ENCODE results near the gene PTPRJ. TPM values are rescaled to one million over a fixed set of nuclear protein-coding genes. Genes with fewer than 3 reads are reported as not detected.

The PTPRJ gene
- total RNA-seq, 2 donors from 2014 or later = 23.6 to 26.5 TPM

DNA sequence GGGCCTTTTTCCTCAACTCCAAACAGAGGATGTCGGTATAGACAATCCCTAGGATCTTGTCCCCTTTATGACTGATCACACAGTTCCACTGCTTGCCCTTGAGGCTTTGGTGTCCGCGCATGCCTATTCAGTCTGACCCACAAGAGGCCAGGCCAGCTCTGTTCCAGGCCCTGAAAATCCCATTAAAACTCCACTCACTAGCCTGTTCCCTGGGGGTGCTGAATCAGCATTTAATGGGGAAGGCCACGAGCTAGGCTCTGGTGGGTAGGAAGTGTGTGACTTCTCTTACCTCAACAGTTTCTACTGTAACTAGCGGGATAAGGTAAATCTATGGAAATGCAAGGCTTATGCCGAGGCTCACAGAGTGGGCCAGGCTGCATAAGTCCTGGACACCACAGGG lies 117.7 kb downstream of the PTPRJ start:
- DNase-seq (ENCODE audit: low spot score in 2 of 2) (no peak), ATAC-seq (no peak)
- peaks cover 0 to 6% of the 10 kb centered on the region in 2 donors for H3K36me3 Mint-ChIP-seq
- H3K9me3 Mint-ChIP-seq = no peaks in the 10 kb centered on the region
- peak overlapping the region in 1 of 2 donors; percentile 95 for H3K27ac Mint-ChIP-seq

GRCh38 chr11:48099916-48100446 lies 119.6 kb downstream of the PTPRJ start:
- Mint-ChIP-seq H3K9me3 (no peaks in the 10 kb centered on the region), H3K27ac (peak overlapping the region in 1 of 2 donors; percentile 60)

GRCh38 chr11:48101044-48101733 lies 120.8 kb downstream of the PTPRJ start:
- ATAC-seq = no peak
- no peak overlapping the region for H3K27ac Mint-ChIP-seq
- H3K36me3 Mint-ChIP-seq = no peaks in the 10 kb centered on the region
- H3K9me3 Mint-ChIP-seq = no peaks in the 10 kb centered on the region
- DNase-seq (ENCODE audit: low spot score in 2 of 2) = no peak

More at GRCh38 chr11:48099916-48100446, 119.6 kb downstream of the PTPRJ start:
- H3K36me3 Mint-ChIP-seq = peaks cover 0 to 5% of the 10 kb centered on the region in 2 donors
- ATAC-seq (no peak), DNase-seq (ENCODE audit: low spot score in 2 of 2) (no peak)

DNA sequence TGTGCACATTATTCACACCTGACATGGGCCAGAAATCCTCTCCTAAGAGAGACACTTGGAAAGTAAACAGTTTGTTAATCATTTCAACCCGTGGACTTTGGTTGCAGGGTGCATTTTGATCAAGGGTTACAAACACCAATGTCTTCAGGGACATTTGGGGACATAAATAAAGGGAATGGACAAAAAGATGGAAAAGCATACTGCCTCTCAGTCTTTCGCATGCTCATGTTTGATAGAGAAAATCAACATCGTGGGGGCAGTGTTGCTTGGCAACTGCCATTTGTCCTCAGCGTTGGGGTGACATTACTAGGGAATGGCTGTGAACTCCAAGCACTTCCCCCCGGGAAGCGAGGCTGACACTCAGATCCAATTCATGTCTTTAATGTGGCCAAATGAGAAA lies 121.6 kb downstream of the PTPRJ start:
- H3K9me3 Mint-ChIP-seq = no peaks in the 10 kb centered on the region
- peak overlapping the region in 1 of 2 donors; percentile 36 for H3K27ac Mint-ChIP-seq
- ATAC-seq (no peak), DNase-seq (ENCODE audit: low spot score in 2 of 2) (no peak)
- no peaks in the 10 kb centered on the region for H3K36me3 Mint-ChIP-seq

DNA sequence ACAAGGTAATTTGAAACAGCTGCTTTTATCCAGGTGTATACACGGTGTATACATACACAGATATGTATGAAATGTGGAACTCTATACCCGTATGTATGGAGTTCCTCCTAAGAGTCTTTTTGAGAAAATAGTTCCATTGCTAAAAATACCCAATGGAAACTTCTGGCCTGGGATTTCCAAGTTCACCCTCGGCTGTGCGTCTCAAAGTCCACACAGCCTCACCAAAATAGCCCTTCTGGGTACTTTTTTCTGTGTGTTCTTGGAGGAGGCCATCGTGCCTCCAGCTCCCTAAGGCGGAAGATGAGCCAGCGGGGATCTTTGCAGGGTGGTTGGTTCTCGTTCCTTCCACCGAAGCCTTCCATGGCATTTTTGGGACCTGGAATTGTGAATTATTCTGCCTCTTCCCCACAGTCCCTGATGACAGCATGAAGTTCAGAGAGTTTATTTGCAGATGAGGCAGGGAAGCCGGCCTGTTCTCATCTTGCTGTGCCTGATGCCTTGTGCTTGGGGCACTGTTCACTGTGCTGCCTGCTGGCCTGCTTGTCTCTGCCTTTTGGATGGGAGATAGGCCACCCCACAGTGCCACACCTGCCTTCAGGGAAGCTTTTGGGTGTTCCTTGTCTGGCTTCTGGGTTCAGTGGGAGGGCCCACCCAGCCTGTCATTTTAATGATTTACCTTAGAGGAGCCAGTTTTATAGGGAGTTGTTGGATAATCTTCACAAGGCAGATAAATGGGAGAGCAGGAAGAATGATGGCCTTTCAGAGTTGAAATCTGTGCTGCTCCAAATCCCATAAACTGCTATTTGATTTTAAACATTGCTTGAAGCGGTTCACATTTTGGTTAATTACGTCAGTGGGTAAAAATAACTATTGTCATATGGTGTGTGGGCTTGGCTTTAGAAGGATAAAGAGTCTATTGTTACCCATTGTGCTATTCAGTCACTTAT lies 123.5 kb downstream of the PTPRJ start:
- no peaks in the 10 kb centered on the region for H3K36me3 Mint-ChIP-seq
- DNase-seq (ENCODE audit: low spot score in 2 of 2) = no peak
- ATAC-seq = no peak
- H3K27ac Mint-ChIP-seq = peak overlapping the region in 1 of 2 donors; percentile 26
- H3K9me3 Mint-ChIP-seq = no peaks in the 10 kb centered on the region

GRCh38 chr11:48104568-48104924 lies 124.2 kb downstream of the PTPRJ start:
- H3K36me3 Mint-ChIP-seq = no peaks in the 10 kb centered on the region
- no peak for ATAC-seq
- no peaks in the 10 kb centered on the region for H3K9me3 Mint-ChIP-seq
- no peak overlapping the region for H3K27ac Mint-ChIP-seq
- DNase-seq (ENCODE audit: low spot score in 2 of 2) = no peak

- Mint-ChIP-seq H3K27ac (peak overlapping the region in 1 of 2 donors; percentile 41), H3K9me3 (no peaks in the 10 kb centered on the region), H3K36me3 (no peaks in the 10 kb centered on the region)
- no peak for ATAC-seq
- no peak for DNase-seq (ENCODE audit: low spot score in 2 of 2)
These were observed 125.0 kb downstream of the PTPRJ start for GRCh38 chr11:48105096-48105990.

DNA sequence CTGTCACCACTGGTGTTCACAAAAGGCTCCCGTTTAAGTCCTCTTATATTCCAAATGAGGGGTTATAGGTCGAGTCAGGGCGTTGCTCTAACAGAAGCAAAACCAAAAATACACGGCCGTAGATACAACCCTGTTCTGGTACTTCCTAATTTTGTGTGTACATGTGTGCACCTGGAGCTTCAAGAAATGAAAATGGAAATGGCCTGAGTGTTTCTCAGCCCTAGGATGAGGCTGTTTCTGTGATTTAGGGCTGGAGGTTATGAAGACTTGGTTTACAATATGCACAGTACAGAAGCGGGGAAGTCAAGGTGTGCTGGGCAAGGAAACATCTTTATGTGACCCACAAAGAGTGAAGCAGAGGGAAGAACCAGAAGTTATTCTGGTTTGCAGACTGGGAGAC lies 125.8 kb downstream of the PTPRJ start:
- Mint-ChIP-seq H3K27ac (no peak overlapping the region), H3K36me3 (no peaks in the 10 kb centered on the region), H3K9me3 (no peaks in the 10 kb centered on the region)
- no peak for ATAC-seq
- DNase-seq (ENCODE audit: low spot score in 2 of 2) = no peak

GRCh38 chr11:48107188-48107704 lies 126.9 kb downstream of the PTPRJ start:
- peak overlapping the region; percentile 67 to 79 for H3K27ac Mint-ChIP-seq
- H3K36me3 Mint-ChIP-seq = peaks cover 0 to 2% of the 10 kb centered on the region in 2 donors
- DNase-seq (ENCODE audit: low spot score in 2 of 2) = peak; percentile 40 to 82
- no peaks in the 10 kb centered on the region for H3K9me3 Mint-ChIP-seq
- peak; percentile 59 to 95 for ATAC-seq

- peaks cover 0 to 5% of the 10 kb centered on the region in 2 donors for H3K36me3 Mint-ChIP-seq
- no peaks in the 10 kb centered on the region for H3K9me3 Mint-ChIP-seq
- peak overlapping the region in 1 of 2 donors; percentile 79 for H3K27ac Mint-ChIP-seq
- DNase-seq (ENCODE audit: low spot score in 2 of 2) (no peak), ATAC-seq (peak in 1 of 2 donors; percentile 3)
These were observed 128.1 kb downstream of the PTPRJ start for GRCh38 chr11:48108231-48109045.

- no peaks in the 10 kb centered on the region for H3K9me3 Mint-ChIP-seq
- peaks cover 0 to 5% of the 10 kb centered on the region in 2 donors for H3K36me3 Mint-ChIP-seq
- DNase-seq (ENCODE audit: low spot score in 2 of 2) (no peak), ATAC-seq (peak in 1 of 2 donors; percentile 37)
- H3K27ac Mint-ChIP-seq = peak overlapping the region in 1 of 2 donors; percentile 62
These were observed 128.8 kb downstream of the PTPRJ start for GRCh38 chr11:48109046-48109666.

DNA sequence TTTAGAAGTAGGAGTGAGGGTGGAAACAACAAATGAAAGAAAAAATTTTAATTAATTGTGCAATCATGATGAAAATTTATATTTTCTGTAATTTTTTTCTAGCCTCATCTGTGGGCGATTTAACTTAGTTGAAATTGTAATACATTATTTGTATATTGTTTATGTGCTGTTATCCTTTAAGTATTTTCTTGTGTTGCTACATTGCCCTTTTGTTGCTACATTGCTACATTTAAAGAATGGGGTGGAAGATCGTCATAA lies 130.1 kb downstream of the PTPRJ start:
- DNase-seq (ENCODE audit: low spot score in 2 of 2) = no peak
- ATAC-seq = no peak
- H3K36me3 Mint-ChIP-seq = peaks cover 9 to 17% of the 10 kb centered on the region in 2 donors
- peaks cover 10 to 11% of the 10 kb centered on the region in 2 donors for H3K9me3 Mint-ChIP-seq
- H3K27ac Mint-ChIP-seq = no peak overlapping the region

DNA sequence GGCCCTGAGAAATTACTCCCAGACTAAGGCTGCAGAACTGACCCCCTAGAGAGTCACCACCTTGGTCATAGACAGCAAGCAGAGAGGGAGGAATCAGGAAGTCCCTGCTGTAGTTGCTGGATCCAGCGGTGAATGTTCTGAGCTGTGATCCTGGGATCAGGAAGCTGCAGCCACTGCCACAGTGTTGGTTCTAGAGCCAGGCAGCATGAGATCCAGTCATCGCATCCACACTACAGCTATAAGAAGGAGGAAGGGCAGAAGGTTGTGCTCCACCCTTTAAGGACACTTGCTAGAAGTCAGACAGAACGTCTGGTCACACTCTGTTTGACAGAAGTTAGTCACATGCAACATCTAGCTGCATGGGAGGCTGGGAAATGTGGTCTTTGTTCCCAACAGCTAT lies 131.5 kb downstream of the PTPRJ start:
- ATAC-seq (no peak), DNase-seq (ENCODE audit: low spot score in 2 of 2) (no peak)
- H3K36me3 Mint-ChIP-seq = peaks cover 9 to 17% of the 10 kb centered on the region in 2 donors
- H3K9me3 Mint-ChIP-seq = peaks cover 10 to 12% of the 10 kb centered on the region in 2 donors
- no peak overlapping the region for H3K27ac Mint-ChIP-seq

DNA sequence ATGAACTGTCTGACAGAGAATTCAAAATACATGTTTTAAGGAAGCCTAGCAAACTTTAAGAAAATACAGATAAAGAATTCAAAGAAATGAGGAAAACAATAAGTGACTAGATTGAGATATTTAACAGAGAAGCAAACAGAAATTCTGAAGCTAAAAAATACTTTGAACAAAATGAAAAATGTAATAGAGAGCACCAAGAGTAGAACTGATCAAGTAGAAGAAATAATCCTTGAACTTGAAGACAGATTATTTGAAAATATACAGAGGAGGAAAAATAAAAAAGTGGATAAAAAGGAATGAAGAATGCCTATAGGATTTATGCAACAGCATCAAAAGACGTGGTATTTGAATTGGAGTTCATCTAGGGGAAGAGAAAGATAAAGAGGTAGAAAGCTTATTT lies 134.4 kb downstream of the PTPRJ start:
- peaks cover 9 to 17% of the 10 kb centered on the region in 2 donors for H3K36me3 Mint-ChIP-seq
- no peak overlapping the region for H3K27ac Mint-ChIP-seq
- ATAC-seq (no peak), DNase-seq (ENCODE audit: low spot score in 2 of 2) (no peak)
- peaks cover 10 to 12% of the 10 kb centered on the region in 2 donors for H3K9me3 Mint-ChIP-seq
